Measurements from ENCODE around the gene PLCD1.

Gene PLCD1

DNA sequence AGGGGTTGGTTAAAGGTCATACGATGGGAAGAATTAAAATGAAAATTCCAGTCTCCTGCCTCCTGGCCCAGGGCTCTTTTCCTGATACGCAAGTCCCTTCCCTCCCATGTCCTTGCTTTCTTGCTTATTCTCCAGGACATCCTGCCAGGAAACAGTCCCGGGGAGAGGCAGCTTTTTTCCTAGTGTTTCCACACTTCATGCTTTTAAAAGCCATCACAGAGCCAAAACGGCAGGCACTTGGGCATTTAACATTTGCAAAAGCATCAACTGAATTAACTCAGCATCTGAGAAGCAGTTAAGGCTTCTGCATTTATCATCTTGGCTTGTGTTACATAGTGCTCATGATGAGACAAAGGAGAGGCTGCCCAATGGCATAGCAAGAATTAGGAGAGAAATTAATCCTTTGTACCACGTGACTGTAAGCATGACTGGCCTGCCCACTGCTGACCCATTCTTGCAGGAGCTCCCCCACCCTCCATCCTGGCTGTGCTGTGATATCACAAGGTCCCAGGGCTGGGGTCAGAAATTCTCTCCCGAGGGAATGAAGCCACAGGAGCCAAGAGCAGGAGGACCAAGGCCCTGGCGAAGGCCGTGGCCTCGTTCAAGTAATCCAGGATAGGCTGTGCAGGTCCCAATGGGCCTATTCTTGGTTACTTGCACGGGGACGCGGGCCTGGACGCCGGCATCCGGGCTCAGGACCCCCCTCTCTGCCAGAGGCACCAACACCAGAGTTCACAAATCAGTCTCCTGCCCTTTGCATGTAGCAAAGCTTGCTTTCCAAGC, 60.4 kb downstream of the PLCD1 start:
- TF ChIP-seq, protein P1, sequence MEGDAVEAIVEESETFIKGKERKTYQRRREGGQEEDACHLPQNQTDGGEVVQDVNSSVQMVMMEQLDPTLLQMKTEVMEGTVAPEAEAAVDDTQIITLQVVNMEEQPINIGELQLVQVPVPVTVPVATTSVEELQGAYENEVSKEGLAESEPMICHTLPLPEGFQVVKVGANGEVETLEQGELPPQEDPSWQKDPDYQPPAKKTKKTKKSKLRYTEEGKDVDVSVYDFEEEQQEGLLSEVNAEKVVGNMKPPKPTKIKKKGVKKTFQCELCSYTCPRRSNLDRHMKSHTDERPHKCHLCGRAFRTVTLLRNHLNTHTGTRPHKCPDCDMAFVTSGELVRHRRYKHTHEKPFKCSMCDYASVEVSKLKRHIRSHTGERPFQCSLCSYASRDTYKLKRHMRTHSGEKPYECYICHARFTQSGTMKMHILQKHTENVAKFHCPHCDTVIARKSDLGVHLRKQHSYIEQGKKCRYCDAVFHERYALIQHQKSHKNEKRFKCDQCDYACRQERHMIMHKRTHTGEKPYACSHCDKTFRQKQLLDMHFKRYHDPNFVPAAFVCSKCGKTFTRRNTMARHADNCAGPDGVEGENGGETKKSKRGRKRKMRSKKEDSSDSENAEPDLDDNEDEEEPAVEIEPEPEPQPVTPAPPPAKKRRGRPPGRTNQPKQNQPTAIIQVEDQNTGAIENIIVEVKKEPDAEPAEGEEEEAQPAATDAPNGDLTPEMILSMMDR (IDR thresholded peaks at IDR 0.05): no peak

DNA sequence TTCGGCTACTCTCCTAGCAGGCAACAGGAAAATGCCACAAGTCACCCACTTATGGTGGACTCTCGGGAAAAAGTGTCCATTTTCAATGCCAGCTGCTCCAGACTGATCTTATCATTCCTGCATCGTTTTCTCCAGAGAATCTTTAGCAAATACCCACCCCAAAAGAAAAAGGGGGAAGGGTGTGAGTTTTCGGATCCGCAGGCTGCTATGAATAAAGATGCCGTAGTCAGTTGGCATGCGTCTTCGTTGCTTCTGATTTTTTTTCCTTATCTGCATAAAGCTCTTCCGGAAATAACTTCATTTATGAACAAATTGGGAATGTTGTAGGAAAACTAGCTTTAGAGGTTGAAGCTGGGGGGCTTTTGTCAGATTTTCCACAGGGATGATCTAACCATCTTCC, 61.2 kb downstream of the PLCD1 start:
- TF ChIP-seq, protein P1 (IDR thresholded peaks at IDR 0.05): no peak

DNA sequence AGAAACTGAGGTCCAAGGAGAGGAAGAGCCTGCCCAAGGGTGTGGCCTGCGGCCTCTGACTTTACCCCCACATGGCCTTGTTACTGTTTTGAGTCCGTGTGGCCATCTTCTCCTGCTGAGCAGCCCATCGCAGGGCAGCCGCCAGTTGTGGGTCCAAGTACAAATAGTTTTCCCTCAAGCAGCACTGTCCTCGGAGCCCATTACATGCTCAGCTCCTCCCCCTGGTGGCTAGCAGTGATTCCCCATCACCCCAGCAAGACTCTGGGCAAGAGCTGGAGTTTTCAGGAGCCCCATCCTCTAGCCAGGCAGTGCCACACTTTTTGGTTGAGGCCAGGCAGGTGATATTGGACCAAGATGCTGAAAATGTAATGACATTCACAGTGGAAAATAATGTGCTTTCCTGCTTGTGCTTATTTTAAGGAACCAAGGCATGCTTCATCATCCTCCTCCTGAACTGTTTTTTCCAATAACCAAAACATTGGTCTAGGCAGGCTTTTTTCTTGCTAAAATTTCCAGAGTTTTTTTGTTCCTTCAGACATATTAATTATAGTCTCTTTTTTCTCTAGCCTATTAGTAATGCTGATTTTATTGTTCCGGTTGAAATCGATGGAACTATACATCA, 62.1 kb downstream of the PLCD1 start:
- TF ChIP-seq, protein P1 (IDR thresholded peaks at IDR 0.05): peak; percentile 76

- TF ChIP-seq, protein P1 (IDR thresholded peaks at IDR 0.05): no peak
Observed at GRCh38 chr3:37964716-37965115, 64.7 kb downstream of the PLCD1 start.

DNA sequence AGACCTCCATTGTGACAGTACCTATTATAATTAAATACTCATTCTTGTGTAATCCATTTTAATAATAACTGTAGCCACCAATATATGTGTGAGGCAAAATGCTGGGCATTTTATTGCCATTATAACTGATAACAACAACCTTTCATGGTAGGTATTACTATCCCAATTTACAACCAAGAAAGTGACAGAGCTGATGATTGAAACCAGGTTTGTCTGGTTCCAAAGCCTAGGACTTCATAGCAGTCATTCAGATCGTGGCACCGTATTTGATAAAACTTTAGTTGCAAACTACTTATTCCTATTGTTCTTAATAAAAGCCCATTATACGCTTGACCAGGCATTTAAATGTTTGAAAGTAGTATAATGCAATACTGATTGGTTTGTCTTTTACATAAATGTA, 65.3 kb downstream of the PLCD1 start:
- TF ChIP-seq, protein P1 (IDR thresholded peaks at IDR 0.05): no peak

GRCh38 chr3:37963635-37964034, 65.8 kb downstream of the PLCD1 start:
- TF ChIP-seq, protein P1 (IDR thresholded peaks at IDR 0.05): no peak

GRCh38 chr3:37963016-37963415, 66.4 kb downstream of the PLCD1 start:
- TF ChIP-seq, protein P1 (IDR thresholded peaks at IDR 0.05): no peak
